Measurements from ENCODE around the gene NKTR.

NKTR gene

DNA sequence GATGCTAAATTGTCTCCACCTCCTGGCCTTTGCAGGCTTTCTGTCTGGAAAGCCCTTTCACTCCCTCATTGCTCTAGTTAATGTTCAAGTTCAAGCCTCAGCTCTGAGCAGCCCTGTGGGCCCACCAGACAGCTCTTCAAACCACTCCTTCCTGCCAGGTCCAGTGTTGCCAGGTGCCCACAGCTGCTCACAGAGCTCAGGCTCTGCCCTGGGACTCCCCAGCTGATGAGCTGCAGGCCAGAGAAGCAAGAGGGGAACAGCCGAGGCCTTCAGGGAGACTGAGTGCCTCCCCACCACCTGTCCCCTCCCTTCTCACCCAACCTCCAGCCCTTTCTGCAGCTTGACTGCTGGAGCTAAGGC is 51.7 kb downstream of the NKTR start:
- TF ChIP-seq TCF12 (IDR thresholded peaks at IDR 0.05; ENCODE audit: low read depth) = no peak
- TF ChIP-seq TEAD4 (IDR thresholded peaks at IDR 0.05) = no peak
- no peak for TF ChIP-seq FOXM1 (IDR thresholded peaks at IDR 0.05; ENCODE audit: borderline replicate concordance, low read depth)
- TF ChIP-seq, protein P1, sequence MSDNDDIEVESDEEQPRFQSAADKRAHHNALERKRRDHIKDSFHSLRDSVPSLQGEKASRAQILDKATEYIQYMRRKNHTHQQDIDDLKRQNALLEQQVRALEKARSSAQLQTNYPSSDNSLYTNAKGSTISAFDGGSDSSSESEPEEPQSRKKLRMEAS (IDR thresholded peaks at IDR 0.05) = no peak
- TF ChIP-seq CREB1 (IDR thresholded peaks at IDR 0.05; ENCODE audit: low read depth) = no peak
- no peak for TF ChIP-seq RAD21 (IDR thresholded peaks at IDR 0.05; ENCODE audit: low read depth)
- TF ChIP-seq EGR1 (IDR thresholded peaks at IDR 0.05) = no peak
- TF ChIP-seq NFIC (IDR thresholded peaks at IDR 0.05) = no peak
- TF ChIP-seq, protein P2, sequence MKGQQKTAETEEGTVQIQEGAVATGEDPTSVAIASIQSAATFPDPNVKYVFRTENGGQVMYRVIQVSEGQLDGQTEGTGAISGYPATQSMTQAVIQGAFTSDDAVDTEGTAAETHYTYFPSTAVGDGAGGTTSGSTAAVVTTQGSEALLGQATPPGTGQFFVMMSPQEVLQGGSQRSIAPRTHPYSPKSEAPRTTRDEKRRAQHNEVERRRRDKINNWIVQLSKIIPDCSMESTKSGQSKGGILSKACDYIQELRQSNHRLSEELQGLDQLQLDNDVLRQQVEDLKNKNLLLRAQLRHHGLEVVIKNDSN (IDR thresholded peaks at IDR 0.05) = no peak
- no peak for TF ChIP-seq EP300 (IDR thresholded peaks at IDR 0.05; ENCODE audit: borderline replicate concordance)
- no peak for TF ChIP-seq TAF1 (IDR thresholded peaks at IDR 0.05; ENCODE audit: low read depth)
- TF ChIP-seq ZBTB7A (IDR thresholded peaks at IDR 0.05; ENCODE audit: low read depth) = no peak
- TF ChIP-seq YY1 (IDR thresholded peaks at IDR 0.05; ENCODE audit: low read depth) = no peak
- TF ChIP-seq CEBPB (IDR thresholded peaks at IDR 0.05) = no peak
- TF ChIP-seq, protein P3, sequence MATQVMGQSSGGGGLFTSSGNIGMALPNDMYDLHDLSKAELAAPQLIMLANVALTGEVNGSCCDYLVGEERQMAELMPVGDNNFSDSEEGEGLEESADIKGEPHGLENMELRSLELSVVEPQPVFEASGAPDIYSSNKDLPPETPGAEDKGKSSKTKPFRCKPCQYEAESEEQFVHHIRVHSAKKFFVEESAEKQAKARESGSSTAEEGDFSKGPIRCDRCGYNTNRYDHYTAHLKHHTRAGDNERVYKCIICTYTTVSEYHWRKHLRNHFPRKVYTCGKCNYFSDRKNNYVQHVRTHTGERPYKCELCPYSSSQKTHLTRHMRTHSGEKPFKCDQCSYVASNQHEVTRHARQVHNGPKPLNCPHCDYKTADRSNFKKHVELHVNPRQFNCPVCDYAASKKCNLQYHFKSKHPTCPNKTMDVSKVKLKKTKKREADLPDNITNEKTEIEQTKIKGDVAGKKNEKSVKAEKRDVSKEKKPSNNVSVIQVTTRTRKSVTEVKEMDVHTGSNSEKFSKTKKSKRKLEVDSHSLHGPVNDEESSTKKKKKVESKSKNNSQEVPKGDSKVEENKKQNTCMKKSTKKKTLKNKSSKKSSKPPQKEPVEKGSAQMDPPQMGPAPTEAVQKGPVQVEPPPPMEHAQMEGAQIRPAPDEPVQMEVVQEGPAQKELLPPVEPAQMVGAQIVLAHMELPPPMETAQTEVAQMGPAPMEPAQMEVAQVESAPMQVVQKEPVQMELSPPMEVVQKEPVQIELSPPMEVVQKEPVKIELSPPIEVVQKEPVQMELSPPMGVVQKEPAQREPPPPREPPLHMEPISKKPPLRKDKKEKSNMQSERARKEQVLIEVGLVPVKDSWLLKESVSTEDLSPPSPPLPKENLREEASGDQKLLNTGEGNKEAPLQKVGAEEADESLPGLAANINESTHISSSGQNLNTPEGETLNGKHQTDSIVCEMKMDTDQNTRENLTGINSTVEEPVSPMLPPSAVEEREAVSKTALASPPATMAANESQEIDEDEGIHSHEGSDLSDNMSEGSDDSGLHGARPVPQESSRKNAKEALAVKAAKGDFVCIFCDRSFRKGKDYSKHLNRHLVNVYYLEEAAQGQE (IDR thresholded peaks at IDR 0.05; ENCODE audit: low read depth) = no peak

GRCh38 chr3:42652611-42653302 is 52.3 kb downstream of the NKTR start:
- TF ChIP-seq, protein P2 (IDR thresholded peaks at IDR 0.05) = no peak
- TF ChIP-seq EGR1 (IDR thresholded peaks at IDR 0.05) (no peak), CREB1 (IDR thresholded peaks at IDR 0.05; ENCODE audit: low read depth) (no peak), TCF12 (IDR thresholded peaks at IDR 0.05; ENCODE audit: low read depth) (peak; percentile 76), YY1 (IDR thresholded peaks at IDR 0.05; ENCODE audit: low read depth) (no peak), TAF1 (IDR thresholded peaks at IDR 0.05; ENCODE audit: low read depth) (no peak; the same call in none of the 2 replicates), ZBTB7A (IDR thresholded peaks at IDR 0.05; ENCODE audit: low read depth) (peak; percentile 78; the same call in 1 of the 2 replicates), NFIC (IDR thresholded peaks at IDR 0.05) (peak; percentile 80), FOXM1 (IDR thresholded peaks at IDR 0.05; ENCODE audit: borderline replicate concordance, low read depth) (no peak), RAD21 (IDR thresholded peaks at IDR 0.05; ENCODE audit: low read depth) (no peak), EP300 (IDR thresholded peaks at IDR 0.05; ENCODE audit: borderline replicate concordance) (peak; percentile 38; the same call in 1 of the 2 replicates), CEBPB (IDR thresholded peaks at IDR 0.05) (no peak), TEAD4 (IDR thresholded peaks at IDR 0.05) (peak; percentile 47; the same call in 1 of the 2 replicates)
- TF ChIP-seq, protein P3 (IDR thresholded peaks at IDR 0.05; ENCODE audit: low read depth) = no peak
- TF ChIP-seq, protein P1 (IDR thresholded peaks at IDR 0.05) = peak; percentile 42

DNA sequence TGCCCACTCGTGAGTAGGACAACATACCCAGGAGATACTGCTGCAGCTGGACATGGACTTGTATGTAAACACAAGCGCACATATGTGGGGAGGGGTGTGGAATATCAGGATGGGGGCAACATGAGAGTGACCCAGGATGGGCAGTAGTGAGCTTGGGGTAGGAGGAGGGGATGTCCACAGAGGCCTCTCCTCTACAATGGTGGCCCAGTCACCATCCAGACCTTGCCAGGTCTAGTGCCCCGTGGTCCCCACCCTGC is 52.7 kb downstream of the NKTR start:
- TF ChIP-seq, protein P2 (IDR thresholded peaks at IDR 0.05) = no peak
- TF ChIP-seq, protein P1 (IDR thresholded peaks at IDR 0.05) = no peak
- no peak for TF ChIP-seq CREB1 (IDR thresholded peaks at IDR 0.05; ENCODE audit: low read depth)
- TF ChIP-seq RAD21 (IDR thresholded peaks at IDR 0.05; ENCODE audit: low read depth) = no peak
- TF ChIP-seq TCF12 (IDR thresholded peaks at IDR 0.05; ENCODE audit: low read depth) = no peak

DNA sequence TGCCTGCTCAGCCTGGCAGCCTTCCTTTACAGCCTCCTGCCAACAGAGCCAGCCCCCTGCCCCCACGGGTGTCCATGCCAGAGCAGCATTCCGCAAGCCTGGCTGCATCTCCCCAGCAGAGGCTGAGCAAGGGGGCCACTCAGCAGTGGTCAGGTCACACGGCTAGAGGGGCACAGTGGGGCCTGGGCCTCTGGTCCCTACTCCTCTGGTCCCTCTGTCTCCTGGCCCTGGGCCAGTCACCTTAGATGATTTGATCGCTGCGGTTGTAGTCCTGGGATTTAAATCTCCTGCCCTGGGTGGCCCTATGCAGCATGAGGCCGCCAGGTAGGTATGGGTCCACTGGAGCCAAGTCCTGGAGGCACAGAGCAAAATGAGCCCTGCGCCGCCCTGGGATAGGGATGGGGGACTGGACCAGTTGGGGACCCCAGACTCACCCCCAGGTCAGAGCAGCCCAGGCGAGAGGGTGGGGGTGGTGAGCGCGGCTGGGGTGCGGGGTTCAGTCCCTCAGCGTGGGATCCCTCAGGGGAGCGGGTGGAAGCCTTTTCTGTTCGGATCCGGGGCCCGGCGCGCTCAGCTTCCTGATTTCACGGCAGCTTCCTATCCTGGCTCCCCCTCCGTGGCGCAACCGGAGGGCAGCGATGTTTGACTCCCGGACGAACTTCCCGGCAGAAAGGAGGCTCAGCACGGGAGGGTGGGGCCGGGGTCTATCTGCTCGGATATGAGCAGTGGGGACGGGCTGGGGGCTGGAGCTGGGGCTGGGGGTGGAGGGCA is 53.3 kb downstream of the NKTR start, which contains the start of gene ZBTB47:
ZBTB47 (plus strand) TSS at position 138 of the 771 bp plus-strand sequence. CDS start 4,659 bp downstream, outside the sequence.
- TF ChIP-seq TCF12 (IDR thresholded peaks at IDR 0.05; ENCODE audit: low read depth) = no peak
- TF ChIP-seq, protein P3 (IDR thresholded peaks at IDR 0.05; ENCODE audit: low read depth) = no peak
- TF ChIP-seq EGR1 (IDR thresholded peaks at IDR 0.05) = no peak
- no peak; the same call in none of the 2 replicates for TF ChIP-seq TAF1 (IDR thresholded peaks at IDR 0.05; ENCODE audit: low read depth)
- no peak for TF ChIP-seq FOXM1 (IDR thresholded peaks at IDR 0.05; ENCODE audit: borderline replicate concordance, low read depth)
- TF ChIP-seq, protein P1 (IDR thresholded peaks at IDR 0.05) = peak; percentile 48
- TF ChIP-seq, protein P2 (IDR thresholded peaks at IDR 0.05) = no peak
- no peak for TF ChIP-seq CEBPB (IDR thresholded peaks at IDR 0.05)
- no peak; the same call in 1 of the 2 replicates for TF ChIP-seq ZBTB7A (IDR thresholded peaks at IDR 0.05; ENCODE audit: low read depth)
- TF ChIP-seq RAD21 (IDR thresholded peaks at IDR 0.05; ENCODE audit: low read depth) = no peak
- peak; percentile 49; the same call in 1 of the 2 replicates for TF ChIP-seq TEAD4 (IDR thresholded peaks at IDR 0.05)
- TF ChIP-seq YY1 (IDR thresholded peaks at IDR 0.05; ENCODE audit: low read depth) = no peak
- TF ChIP-seq EP300 (IDR thresholded peaks at IDR 0.05; ENCODE audit: borderline replicate concordance) = no peak
- TF ChIP-seq NFIC (IDR thresholded peaks at IDR 0.05) = peak; percentile 59
- TF ChIP-seq CREB1 (IDR thresholded peaks at IDR 0.05; ENCODE audit: low read depth) = no peak
